H1 (cell line): ENCODE data around the gene TBCEL. TPM values are rescaled to one million over a fixed set of nuclear protein-coding genes. Genes with fewer than 3 reads are reported as not detected.

Experiments used
- CTCF ChIA-PET: fragments of 300-600 bp; sonication (Branson Sonifier 250); formaldehyde crosslinking; loops from one replicate; lab custom pipeline; 2021; ENCODE audit not compliant: partially characterized antibody; lab: Charles Lee
- POLR2A ChIA-PET: fragments of 300-600 bp; sonication (Branson Sonifier 250); formaldehyde crosslinking; loops from one replicate; lab custom pipeline; 2021; ENCODE audit warnings: inconsistent platforms; ENCODE audit not compliant: partially characterized antibody; lab: Charles Lee
- DNase-seq, 2 experiments: peaks; one replicate each; pipeline versions ENCODE4 v3.0.0 to v3.0.0-alpha.2; 2010 to 2022; ENCODE audit warnings: low spot score in 2 of 2, low read depth in 1 of 2, mixed read lengths in 1 of 2
- FAIRE-seq: peaks from 2 replicates; lab custom pipeline; 2011; peaks lifted over from hg19 to GRCh38; lab: Jason Lieb, UNC
- H2AFZ ChIP-seq: 2 replicates; pipeline ENCODE4 v1.8.1; 2012; ENCODE audit warnings: low read length, inconsistent platforms
- H2AK5ac ChIP-seq: 2 replicates; pipeline ENCODE4 v1.6.1; 2013; ENCODE audit warnings: low read depth, low read length
- H2BK120ac ChIP-seq: replicated peaks from 2 replicates; pipeline ENCODE3; 2013; ENCODE audit warnings: low read depth, low read length, inconsistent platforms
- H2BK12ac ChIP-seq: 2 replicates; pipeline ENCODE4 v1.6.1; 2013; ENCODE audit warnings: low read depth, low read length
- H2BK15ac ChIP-seq: 2 replicates; pipeline ENCODE4 v1.6.1; 2013; ENCODE audit warnings: low read length
- H2BK20ac ChIP-seq: 2 replicates; pipeline ENCODE4 v1.6.1; 2013; ENCODE audit warnings: low read length
- H2BK5ac ChIP-seq: 2 replicates; pipeline ENCODE4 v1.6.1; 2013; ENCODE audit warnings: low read depth, low read length
- H3K14ac ChIP-seq: 2 replicates; pipeline ENCODE4 v1.6.1; 2013; ENCODE audit warnings: inconsistent platforms; ENCODE audit not compliant: insufficient read length
- H3K18ac ChIP-seq: 2 replicates; pipeline ENCODE4 v1.6.1; 2013; ENCODE audit warnings: low read length; ENCODE audit errors: extremely low read depth
- H3K23ac ChIP-seq: 2 replicates; pipeline ENCODE4 v1.6.1; 2013; ENCODE audit warnings: inconsistent platforms; ENCODE audit not compliant: insufficient read length
- H3K23me2 ChIP-seq: 2 replicates; pipeline ENCODE4 v1.6.1; 2013; ENCODE audit warnings: low read depth, low read length
- H3K27ac ChIP-seq: 2 replicates; pipeline ENCODE4 v1.6.1; 2011; ENCODE audit warnings: low read depth, low read length, inconsistent platforms
- H3K27me3 ChIP-seq, 4 experiments: replicated peaks in 1 of 4; 1 replicate in 1 of 4; 2 replicates in 3 of 4; pipeline versions ENCODE4 v1.6.1 to v1.8.1; 2011 to 2013; ENCODE audit warnings: low read length in 3 of 4, mild to moderate bottlenecking in 3 of 4, inconsistent platforms in 2 of 4, mixed read lengths in 2 of 4, moderate library complexity in 1 of 4; ENCODE audit not compliant: control insufficient read depth in 3 of 4, insufficient read depth in 3 of 4; ENCODE audit errors: extremely low read depth in 1 of 4
- H3K36me3 ChIP-seq, 4 experiments: 2 replicates each; pipeline versions ENCODE4 v1.6.1 to v1.8.1; 2011 to 2013; ENCODE audit warnings: mild to moderate bottlenecking in 4 of 4, low read length in 3 of 4, moderate library complexity in 2 of 4, control low read depth in 1 of 4, inconsistent platforms in 1 of 4; ENCODE audit not compliant: insufficient read depth in 4 of 4, control insufficient read depth in 2 of 4
- H3K4ac ChIP-seq: replicated peaks from 2 replicates; pipeline ENCODE3; 2013; ENCODE audit warnings: low read length, low read depth, mixed read lengths, inconsistent platforms; ENCODE audit not compliant: insufficient read length
- H3K4me1 ChIP-seq, 4 experiments: replicated peaks in 1 of 4; 1 replicate in 1 of 4; 2 replicates in 3 of 4; pipeline versions ENCODE4 v1.6.1 to v1.8.1; 2011 to 2013; ENCODE audit warnings: low read length in 3 of 4, inconsistent platforms in 2 of 4, mixed read lengths in 1 of 4; ENCODE audit not compliant: insufficient read depth in 4 of 4, control insufficient read depth in 3 of 4
- H3K4me2 ChIP-seq, 2 experiments: 2 replicates each; pipeline versions ENCODE4 v1.6.1 to v1.8.1; 2011 to 2013; ENCODE audit warnings: low read depth in 2 of 2, low read length in 2 of 2, control low read depth in 1 of 2, inconsistent platforms in 1 of 2, mild to moderate bottlenecking in 1 of 2; ENCODE audit not compliant: insufficient read depth in 1 of 2
- H3K4me3 ChIP-seq, 4 experiments: fragments of 200-600, 300-600 bp in 1 of 4; sonication (generic), shearing (Covaris generic), sonication (Bioruptor Twin) in 1 of 4; 2 replicates each; pipeline versions ENCODE4 v1.5.1 to v1.8.1; 2011 to 2016; ENCODE audit warnings: low read length in 4 of 4, low read depth in 3 of 4, control low read depth in 2 of 4, inconsistent platforms in 2 of 4, mild to moderate bottlenecking in 2 of 4, mixed read lengths in 1 of 4, moderate library complexity in 1 of 4; ENCODE audit not compliant: insufficient read depth in 2 of 4; ENCODE audit errors: extremely low read depth in 1 of 4
- H3K56ac ChIP-seq: replicated peaks from 2 replicates; pipeline ENCODE3; 2013; ENCODE audit warnings: low read depth, mild to moderate bottlenecking, mixed read lengths, low read length, inconsistent platforms; ENCODE audit not compliant: insufficient read length
- H3K79me1 ChIP-seq: 2 replicates; pipeline ENCODE4 v1.6.1; 2013; ENCODE audit warnings: low read depth, low read length, control low read depth
- H3K79me2 ChIP-seq, 2 experiments: 2 replicates each; pipeline versions ENCODE4 v1.6.1 to v1.8.1; 2012 to 2013; ENCODE audit warnings: low read length in 2 of 2, mild to moderate bottlenecking in 2 of 2, inconsistent platforms in 1 of 2; ENCODE audit not compliant: insufficient read depth in 2 of 2, control insufficient read depth in 1 of 2
- H3K9ac ChIP-seq, 4 experiments: replicated peaks in 1 of 4; 1 replicate in 1 of 4; 2 replicates in 3 of 4; pipeline versions ENCODE4 v1.6.1 to v1.8.1; 2011 to 2013; ENCODE audit warnings: low read depth in 3 of 4, low read length in 3 of 4, control low read depth in 2 of 4, mild to moderate bottlenecking in 2 of 4, moderate library complexity in 2 of 4, inconsistent platforms in 1 of 4; ENCODE audit errors: extremely low read depth in 1 of 4
- H3K9me3 ChIP-seq, 2 experiments: 2 replicates each; pipeline versions ENCODE4 v1.6.1 to v1.8.1; 2012 to 2013; ENCODE audit warnings: mild to moderate bottlenecking in 2 of 2, moderate library complexity in 2 of 2, control low read depth in 1 of 2, inconsistent platforms in 1 of 2, low read depth in 1 of 2, low read length in 1 of 2, mixed read lengths in 1 of 2; ENCODE audit not compliant: insufficient read depth in 2 of 2
- H4K20me1 ChIP-seq, 2 experiments: replicated peaks in 1 of 2; 2 replicates each; pipeline versions ENCODE3 to v1.8.1; 2011 to 2013; ENCODE audit warnings: inconsistent platforms in 2 of 2, low read length in 2 of 2, mild to moderate bottlenecking in 1 of 2; ENCODE audit not compliant: insufficient read depth in 2 of 2, control insufficient read depth in 1 of 2
- H4K5ac ChIP-seq: 2 replicates; pipeline ENCODE4 v1.6.1; 2013; ENCODE audit warnings: low read length, low read depth, mixed read lengths, inconsistent platforms; ENCODE audit not compliant: insufficient read length
- H4K8ac ChIP-seq: 2 replicates; pipeline ENCODE4 v1.8.0; 2013; ENCODE audit warnings: mild to moderate bottlenecking, moderate library complexity, low read length, inconsistent platforms; ENCODE audit not compliant: insufficient read depth; ENCODE audit errors: extremely low read depth
- H4K91ac ChIP-seq: replicated peaks from 2 replicates; pipeline ENCODE3; 2013; ENCODE audit warnings: low read length, mixed read lengths, inconsistent platforms; ENCODE audit not compliant: insufficient read length
- CHD1 ChIP-seq: IDR thresholded peaks from 2 replicates; pipeline ENCODE4 v1.6.1; 2012; ENCODE audit warnings: low read depth, low read length, improper control_type of control experiment
- EGR1 ChIP-seq: IDR thresholded peaks from 2 replicates; pipeline ENCODE4 v1.6.1; 2011; ENCODE audit warnings: low read depth, low read length, borderline replicate concordance
- HDAC2 ChIP-seq, 2 experiments: fragments of 300-600 bp in 1 of 2; sonication (generic) in 1 of 2; IDR thresholded peaks; 2 replicates each; pipeline ENCODE4 v1.6.1; 2011 to 2012; ENCODE audit warnings: low read depth in 2 of 2, low read length in 2 of 2, mild to moderate bottlenecking in 2 of 2, moderate library complexity in 2 of 2, borderline replicate concordance in 1 of 2, inconsistent platforms in 1 of 2
- KDM4A ChIP-seq: IDR thresholded peaks from one replicate; pipeline ENCODE4 v1.7.1; 2012; ENCODE audit warnings: low read depth, mild to moderate bottlenecking, moderate library complexity, low read length, inconsistent platforms; ENCODE audit not compliant: severe bottlenecking
- KDM5A ChIP-seq: fragments of 200-600 bp; IDR thresholded peaks from 2 replicates; pipeline ENCODE4 v1.7.1; 2012; ENCODE audit warnings: mild to moderate bottlenecking, low read length, inconsistent platforms, mixed read lengths
- MAFK ChIP-seq: IDR thresholded peaks from 2 replicates; pipeline ENCODE4 v1.6.1; 2012; ENCODE audit warnings: low read depth, mild to moderate bottlenecking, improper control_type of control experiment, low read length
- POLR2AphosphoS5 ChIP-seq: IDR thresholded peaks from 2 replicates; pipeline ENCODE4 v1.6.1; 2011; ENCODE audit warnings: low read depth, low read length
- RNF2 ChIP-seq: fragments of 200-900, 300-1000 bp; sonication (generic); IDR thresholded peaks from 2 replicates; pipeline ENCODE4 v1.7.1; 2016; ENCODE audit warnings: borderline replicate concordance, low read depth, mild to moderate bottlenecking, antibody characterized with exemption, low read length; ENCODE audit not compliant: poor library complexity, severe bottlenecking; ENCODE audit errors: missing control alignments
- TAF1 ChIP-seq: IDR thresholded peaks from 2 replicates; pipeline ENCODE4 v1.6.1; 2011; ENCODE audit warnings: mild to moderate bottlenecking, low read depth, low read length
- TAF7 ChIP-seq: optimal IDR thresholded peaks from 2 replicates; pipeline ENCODE3; 2011; ENCODE audit warnings: low read depth, mild to moderate bottlenecking, inconsistent platforms, low read length, moderate library complexity, borderline replicate concordance
- TCF12 ChIP-seq: IDR thresholded peaks from 2 replicates; pipeline ENCODE4 v1.6.1; 2011; ENCODE audit warnings: low read depth, mild to moderate bottlenecking, low read length
- WGBS, 2 experiments: shearing (Covaris generic) in 1 of 2; methylation state at CpG; one replicate each; pipeline versions ENCODE4 v1.1.6 to v1.1.7; 2013 to 2015; ENCODE audit warnings: low lambda C conversion rate in 2 of 2, mixed read lengths in 2 of 2, inconsistent platforms in 1 of 2, low coverage in 1 of 2, missing lambda C conversion rate in 1 of 2; ENCODE audit not compliant: insufficient replicate concordance in 2 of 2, insufficient coverage in 1 of 2, insufficient read length in 1 of 2; ENCODE audit errors: extremely low coverage in 1 of 2, missing lambda C conversion rate in 1 of 2; 5-methylcytosine and 5-hydroxymethylcytosine counted together
- polyA plus RNA-seq, 7 experiments: library from polyadenylated mRNA; depleted of rRNA in 3 of 7; stranded (reverse) in 5 of 7; unstranded in 2 of 7; fragments of >200 nt in 5 of 7; fragments of 200-250 nt in 2 of 7; gene quantifications; 1 replicate in 5 of 7; 2 replicates in 1 of 7; 4 replicates in 1 of 7; pipeline versions ENCODE4 v1.2.1 to v1.2.3, GENCODE V29; 2011 to 2013; ENCODE audit warnings: missing spikeins in 2 of 7, mixed read lengths in 2 of 7
- total RNA-seq: library from RNA; stranded (reverse); fragmentation: NEBNext Ultra II Directional; extraction: Animal tissue kit (Norgen Biotek cat#: 25700); gene quantifications from 2 replicates; pipeline ENCODE4 v1.2.1, GENCODE V29; 2021
- TF ChIP-seq, protein P1 (sequence below): IDR thresholded peaks from 2 replicates; pipeline ENCODE4 v1.6.1; 2012; ENCODE audit warnings: inconsistent platforms
- TF ChIP-seq, protein P2 (sequence below): IDR thresholded peaks from 2 replicates; pipeline ENCODE4 v1.6.1; 2012; ENCODE audit warnings: inconsistent platforms

TBCEL gene
- total and polyA plus RNA-seq, 2 of the 8 experiments (the other 6 are each of a cell fraction or from before 2014, with no cell fraction given), result 3.9 to 16.0 TPM

DNA sequence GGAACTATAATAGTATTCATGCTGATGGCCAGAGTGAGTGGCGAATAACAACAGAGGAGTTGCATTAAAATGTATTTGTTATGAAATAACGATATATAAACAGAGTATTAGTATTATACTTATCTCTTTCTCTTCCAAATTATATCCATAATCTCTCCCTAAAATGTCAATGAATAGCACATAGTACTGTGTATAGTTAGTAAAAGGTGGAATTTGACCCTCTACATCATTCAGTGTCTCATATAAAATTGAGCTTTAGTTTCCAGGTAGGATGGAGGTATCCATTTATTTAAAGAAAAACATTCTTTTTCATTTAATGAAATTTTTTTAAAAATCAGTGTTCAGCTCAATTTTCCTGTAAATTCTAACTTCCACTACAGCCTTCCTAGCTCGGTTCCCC, 42.7 kb downstream of the TBCEL start:
- Histone ChIP-seq H3K56ac (no peak overlapping the region), H3K18ac (no peak overlapping the region), H2BK12ac (no peak overlapping the region), H3K9me3 (no peaks in the 10 kb centered on the region), H3K4ac (no peak overlapping the region), H3K4me1 (peaks cover 0 to 2% (median under 1%) of the 10 kb centered on the region in 4 experiments; a peak in 2 of 7 replicates), H4K8ac (no peak overlapping the region), H3K79me2 (no peaks in the 10 kb centered on the region), H4K5ac (no peak overlapping the region), H3K9ac (no peak overlapping the region), H2AK5ac (no peak overlapping the region), H2BK120ac (no peak overlapping the region), H3K23me2 (no peaks in the 10 kb centered on the region), H3K4me2 (no peak overlapping the region), H2AFZ (no peak overlapping the region), H3K27me3 (no peaks in the 10 kb centered on the region), H4K20me1 (no peaks in the 10 kb centered on the region), H3K36me3 (peaks cover 0 to 6% (median 3%) of the 10 kb centered on the region in 4 experiments; a peak in 3 of 8 replicates), H3K79me1 (no peaks in the 10 kb centered on the region), H3K14ac (no peak overlapping the region), H2BK15ac (no peak overlapping the region), H3K23ac (no peak overlapping the region), H4K91ac (no peak overlapping the region), H3K27ac (no peak overlapping the region), H2BK20ac (no peak overlapping the region), H3K4me3 (no peak overlapping the region), H2BK5ac (no peak overlapping the region)
- WGBS, 2 experiments, result 91% methylated on average over 3 of the region's 3 CpGs; no CpG with 5 or more reads in 1 of the 2 experiments
- FAIRE-seq, result no peak
- POLR2A ChIA-PET, result no interaction called here
- CTCF ChIA-PET, result interaction anchor here (1.0 to 1.6 kb wide), 2 partner anchors 26 to 34 kb away, joined by 3 read pairs; partner anchors contain the start of gene TECTA
- DNase-seq, result no peak
- TF ChIP-seq TCF12 (no peak), RNF2 (no peak), MAFK (no peak), HDAC2 (IDR thresholded peaks at IDR 0.05; ENCODE audit: borderline replicate concordance in 1 of 2, low read depth in 2 of 2, low read length in 2 of 2) (no peak), KDM5A (no peak), TAF7 (no peak), EGR1 (no peak), POLR2AphosphoS5 (no peak), TAF1 (no peak), KDM4A (no peak), CHD1 (no peak)
- TF ChIP-seq, protein P1, sequence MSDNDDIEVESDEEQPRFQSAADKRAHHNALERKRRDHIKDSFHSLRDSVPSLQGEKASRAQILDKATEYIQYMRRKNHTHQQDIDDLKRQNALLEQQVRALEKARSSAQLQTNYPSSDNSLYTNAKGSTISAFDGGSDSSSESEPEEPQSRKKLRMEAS, result no peak
- TF ChIP-seq, protein P2, sequence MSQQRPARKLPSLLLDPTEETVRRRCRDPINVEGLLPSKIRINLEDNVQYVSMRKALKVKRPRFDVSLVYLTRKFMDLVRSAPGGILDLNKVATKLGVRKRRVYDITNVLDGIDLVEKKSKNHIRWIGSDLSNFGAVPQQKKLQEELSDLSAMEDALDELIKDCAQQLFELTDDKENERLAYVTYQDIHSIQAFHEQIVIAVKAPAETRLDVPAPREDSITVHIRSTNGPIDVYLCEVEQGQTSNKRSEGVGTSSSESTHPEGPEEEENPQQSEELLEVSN, result no peak
